GM10266 (cell line): ENCODE results near the gene DUSP28.

Experiments
- DNase-seq: peaks from one replicate; pipeline ENCODE4 v3.0.0; 2012; ENCODE audit errors: extremely low spot score
- TF ChIP-seq, protein P1 (sequence below): IDR thresholded peaks from 2 replicates; pipeline ENCODE4 v1.5.1; 2012; ENCODE audit warnings: mild to moderate bottlenecking, low read depth; ENCODE audit not compliant: control insufficient read depth, insufficient read depth; ENCODE audit errors: missing control alignments

DUSP28 gene

DNA sequence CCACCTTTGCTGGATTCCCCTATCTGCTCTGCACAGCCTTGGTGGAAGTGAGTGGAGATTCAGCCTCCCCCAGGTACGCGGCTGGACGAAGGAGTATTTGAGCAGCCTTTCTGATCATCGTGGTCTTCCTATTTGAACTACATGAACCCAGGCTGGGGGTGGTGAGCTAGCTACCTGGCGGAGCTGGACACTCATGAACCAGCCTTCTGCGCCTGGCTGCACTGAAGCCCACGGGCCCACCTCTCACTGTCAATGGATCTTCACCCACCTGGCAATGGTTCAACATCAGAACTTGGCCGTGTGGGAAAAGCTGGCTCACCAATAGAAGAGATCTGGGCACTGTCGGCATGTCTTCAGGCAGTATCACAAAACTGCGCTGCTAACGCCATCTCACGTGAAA is 37.8 kb upstream of the DUSP28 start:
- TF ChIP-seq, protein P1, sequence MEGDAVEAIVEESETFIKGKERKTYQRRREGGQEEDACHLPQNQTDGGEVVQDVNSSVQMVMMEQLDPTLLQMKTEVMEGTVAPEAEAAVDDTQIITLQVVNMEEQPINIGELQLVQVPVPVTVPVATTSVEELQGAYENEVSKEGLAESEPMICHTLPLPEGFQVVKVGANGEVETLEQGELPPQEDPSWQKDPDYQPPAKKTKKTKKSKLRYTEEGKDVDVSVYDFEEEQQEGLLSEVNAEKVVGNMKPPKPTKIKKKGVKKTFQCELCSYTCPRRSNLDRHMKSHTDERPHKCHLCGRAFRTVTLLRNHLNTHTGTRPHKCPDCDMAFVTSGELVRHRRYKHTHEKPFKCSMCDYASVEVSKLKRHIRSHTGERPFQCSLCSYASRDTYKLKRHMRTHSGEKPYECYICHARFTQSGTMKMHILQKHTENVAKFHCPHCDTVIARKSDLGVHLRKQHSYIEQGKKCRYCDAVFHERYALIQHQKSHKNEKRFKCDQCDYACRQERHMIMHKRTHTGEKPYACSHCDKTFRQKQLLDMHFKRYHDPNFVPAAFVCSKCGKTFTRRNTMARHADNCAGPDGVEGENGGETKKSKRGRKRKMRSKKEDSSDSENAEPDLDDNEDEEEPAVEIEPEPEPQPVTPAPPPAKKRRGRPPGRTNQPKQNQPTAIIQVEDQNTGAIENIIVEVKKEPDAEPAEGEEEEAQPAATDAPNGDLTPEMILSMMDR: no peak

GRCh38 chr2:240523451-240524281 is 36.5 kb upstream of the DUSP28 start:
- DNase-seq: no peak
- TF ChIP-seq, protein P1: no peak

More for the DNA sequence above, 37.8 kb upstream of the DUSP28 start:
- DNase-seq: no peak

DNA sequence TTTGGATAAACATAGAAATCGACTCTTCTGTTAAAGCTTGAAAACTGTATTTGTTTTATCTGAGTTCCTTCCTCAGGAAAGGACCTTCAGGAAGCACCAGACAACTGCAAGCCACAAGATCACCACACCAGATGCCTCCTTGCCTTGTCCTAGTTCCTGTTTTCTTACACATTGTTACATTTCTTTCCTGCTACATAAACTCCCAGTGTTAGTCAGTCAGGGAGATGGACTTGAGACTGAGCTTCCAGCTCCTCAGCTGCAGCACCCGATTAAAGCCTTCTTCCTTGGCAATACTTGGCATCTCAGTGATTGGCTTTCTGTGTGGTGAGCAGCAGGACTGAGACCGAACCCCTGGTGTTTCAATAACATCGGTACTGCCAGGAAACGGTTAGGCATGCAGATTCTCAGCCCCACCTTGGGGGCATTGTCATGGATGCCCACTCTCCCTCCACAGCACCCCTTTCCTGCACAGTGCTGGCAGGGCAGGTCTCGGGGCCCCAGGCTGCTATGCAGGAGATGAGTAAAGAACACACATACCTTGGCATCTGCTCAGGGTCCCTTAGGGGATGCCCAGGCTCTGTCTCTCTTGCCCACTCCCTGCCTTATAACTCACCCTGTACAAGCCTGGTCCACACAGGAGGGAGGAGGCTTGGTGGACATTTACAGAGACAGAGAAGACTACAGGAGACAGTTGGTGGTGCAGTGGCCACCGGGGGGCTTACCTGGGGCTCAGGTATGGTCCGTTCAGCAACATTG is 35.0 kb upstream of the DUSP28 start:
- DNase-seq: no peak
- TF ChIP-seq, protein P1: no peak

DNA sequence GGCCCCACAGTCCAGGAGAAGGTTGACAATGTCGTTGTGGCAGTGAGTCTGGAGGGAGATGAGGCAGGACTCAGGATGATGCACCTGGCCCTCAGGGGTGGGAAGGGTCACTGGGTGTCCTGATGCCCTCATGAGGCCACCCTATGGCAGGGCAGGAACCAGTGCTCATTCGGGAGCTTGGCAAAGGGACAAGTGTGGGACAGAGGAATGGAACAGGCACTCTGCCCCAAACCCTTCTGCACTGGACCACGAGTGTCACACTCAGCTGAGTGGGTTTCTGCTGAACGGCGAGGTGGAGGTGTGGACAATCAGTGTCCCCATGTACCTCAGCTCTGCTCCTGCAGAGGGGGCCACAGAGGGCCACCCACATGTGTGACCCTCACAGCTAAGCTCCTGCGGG is 34.4 kb upstream of the DUSP28 start:
- no peak for DNase-seq
- TF ChIP-seq, protein P1: no peak

GRCh38 chr2:240526521-240526920 is 33.6 kb upstream of the DUSP28 start:
- TF ChIP-seq, protein P1: no peak
- DNase-seq: no peak

GRCh38 chr2:240527153-240527750 is 32.9 kb upstream of the DUSP28 start:
- TF ChIP-seq, protein P1: no peak
- DNase-seq: no peak

DNA sequence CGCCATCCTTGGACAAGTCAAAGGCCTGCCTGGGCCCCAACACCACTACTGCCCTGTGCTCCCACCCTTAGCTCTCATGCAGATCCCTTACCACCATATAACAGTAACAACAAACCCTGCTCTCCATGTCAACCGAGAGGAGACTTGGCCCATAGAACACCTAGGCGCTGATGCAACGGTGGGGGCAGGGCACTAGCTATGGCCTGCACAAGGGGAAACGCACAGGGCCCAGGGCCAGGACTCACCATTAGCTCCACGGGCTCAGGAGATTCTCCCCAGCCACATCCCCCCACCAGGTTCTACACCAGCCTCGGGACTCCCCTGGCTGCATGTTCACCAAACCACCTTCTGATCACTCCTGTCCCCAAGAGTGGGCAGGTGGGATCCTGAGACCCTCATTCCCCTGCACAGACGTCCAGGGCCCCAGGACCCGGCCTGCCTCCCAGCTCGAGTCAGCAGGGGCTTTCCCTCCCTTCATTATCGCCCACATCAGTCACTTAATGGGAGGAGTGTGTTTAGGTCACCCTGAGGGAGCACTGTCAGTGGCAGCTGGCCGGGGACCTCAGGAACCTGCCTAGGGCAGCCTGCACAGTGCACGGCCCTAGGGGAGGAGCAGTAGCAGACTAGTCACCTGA is 31.6 kb upstream of the DUSP28 start:
- TF ChIP-seq, protein P1: no peak
- no peak for DNase-seq
